ENCODE data around the gene MTA1.

The MTA1 gene

DNA sequence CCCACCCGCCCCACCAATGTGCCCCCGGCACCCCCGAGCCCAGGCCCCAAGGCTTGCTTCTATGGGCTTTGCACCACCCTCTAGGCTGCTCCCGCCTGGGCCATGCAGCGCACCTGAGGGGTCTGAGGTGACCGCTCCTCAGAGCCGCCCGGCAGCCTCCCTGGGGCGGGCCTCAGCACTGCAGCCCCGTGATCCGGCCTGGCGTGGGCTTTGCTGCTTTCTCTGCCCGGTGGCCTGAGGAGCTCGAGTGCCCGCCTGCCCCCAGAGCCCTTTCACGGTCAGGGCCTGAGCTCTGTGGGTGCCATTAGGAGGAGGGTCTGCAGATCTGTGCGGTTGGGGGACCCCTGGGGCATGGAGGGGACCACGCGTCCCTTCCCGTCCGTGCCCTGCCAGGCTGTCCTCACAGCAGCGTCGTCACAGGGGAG, 6.2 kb downstream of the MTA1 start:
- FAIRE-seq: no peak

DNA sequence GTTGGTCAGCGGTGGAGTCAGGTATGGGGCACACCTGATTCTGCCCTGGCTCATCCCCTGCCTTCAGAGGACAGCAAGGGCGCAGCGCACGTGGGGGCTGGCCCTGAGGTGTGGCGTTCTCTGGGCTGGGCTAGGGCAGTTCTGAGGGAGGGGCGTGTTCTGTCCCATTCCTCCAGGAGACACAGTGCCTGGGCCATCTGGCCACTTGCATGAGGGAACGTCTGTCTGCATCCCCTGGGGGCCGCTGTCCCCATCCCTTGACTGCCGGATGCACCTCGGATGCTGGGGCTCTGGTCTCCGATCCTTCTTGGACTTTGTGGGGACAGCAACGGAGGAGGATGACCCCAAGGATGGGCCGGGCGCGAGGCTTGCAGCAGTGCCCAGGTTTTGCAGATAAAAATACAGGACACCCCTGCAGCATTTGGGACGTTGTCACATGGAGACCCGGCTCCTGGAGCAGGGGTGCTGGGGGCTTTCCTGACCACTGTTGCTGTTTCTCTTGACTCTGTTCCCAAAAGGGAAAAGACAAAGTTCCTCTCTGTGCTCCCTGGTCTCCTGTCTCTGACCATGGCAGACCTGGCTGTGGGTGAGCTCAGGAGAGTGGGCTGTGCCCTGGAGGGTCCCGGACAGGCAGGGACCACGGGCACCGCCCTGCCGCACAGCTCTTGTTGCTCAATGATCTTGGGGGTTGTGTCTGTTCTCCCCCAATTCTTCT, 6.9 kb downstream of the MTA1 start:
- FAIRE-seq: no peak

DNA sequence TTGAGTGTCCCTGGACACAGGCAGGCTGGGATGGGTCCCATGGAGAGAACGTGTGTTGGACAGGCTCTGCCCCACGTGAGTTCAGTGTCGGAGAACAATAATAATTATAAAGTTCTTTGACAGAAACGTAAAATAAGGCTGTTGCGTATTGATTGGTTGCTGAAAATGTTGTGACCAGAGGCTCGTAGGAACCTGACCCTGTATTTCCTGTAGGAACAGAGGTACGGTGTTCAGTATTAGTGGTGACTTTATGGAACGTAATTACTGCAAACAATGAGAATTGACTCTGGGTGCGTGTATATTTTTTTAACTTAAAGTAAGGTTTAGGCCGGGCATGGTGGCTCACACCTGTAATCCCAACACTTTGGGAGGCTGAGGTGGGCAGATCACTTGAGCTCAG, 7.8 kb downstream of the MTA1 start:
- FAIRE-seq: no peak

DNA sequence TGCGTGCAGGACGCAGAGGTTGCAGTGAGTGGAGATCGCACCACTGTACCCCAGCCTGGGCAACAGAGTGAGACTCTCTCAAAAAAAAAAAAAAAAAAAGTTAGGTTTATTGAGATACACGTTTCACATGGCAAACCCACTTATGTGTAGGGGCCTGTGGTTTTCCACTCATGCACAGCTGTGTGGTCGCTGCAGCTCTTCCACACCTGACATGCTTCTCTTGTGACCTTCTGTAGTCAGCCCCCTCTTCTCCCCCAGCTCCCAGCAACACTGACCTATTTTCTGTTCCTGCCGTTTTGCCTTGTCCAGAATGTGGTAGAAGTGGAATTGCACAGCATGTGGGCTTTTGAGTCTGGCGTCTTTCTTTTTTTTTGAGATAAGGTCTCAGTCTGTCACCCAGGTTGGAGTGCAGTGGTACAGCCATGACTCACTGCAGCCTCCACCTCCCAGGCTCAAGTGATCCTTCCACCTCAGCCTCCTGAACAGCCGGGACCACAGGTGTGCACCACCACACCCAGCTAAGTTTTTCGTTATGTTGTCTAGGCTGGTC, 8.4 kb downstream of the MTA1 start:
- FAIRE-seq: no peak

DNA sequence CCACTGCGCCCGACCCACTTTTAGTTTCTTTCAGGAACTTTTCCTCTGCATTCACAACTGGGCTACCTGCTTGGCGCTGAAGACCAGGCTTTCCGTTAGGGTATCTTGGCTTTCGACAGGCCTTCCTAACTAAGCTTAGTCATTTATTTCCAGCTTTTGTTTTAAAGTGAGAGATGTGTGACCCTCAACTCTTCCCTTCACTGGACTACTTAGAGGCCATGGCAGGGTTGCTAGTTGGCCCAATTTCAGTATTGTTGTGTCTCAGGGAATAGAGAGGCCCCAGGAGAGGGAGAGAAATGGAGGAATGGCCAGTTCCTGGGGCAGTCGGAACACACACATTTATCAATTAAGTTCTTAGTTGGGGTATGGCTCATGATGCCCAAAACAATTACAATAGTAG, 10.4 kb downstream of the MTA1 start:
- FAIRE-seq: no peak

DNA sequence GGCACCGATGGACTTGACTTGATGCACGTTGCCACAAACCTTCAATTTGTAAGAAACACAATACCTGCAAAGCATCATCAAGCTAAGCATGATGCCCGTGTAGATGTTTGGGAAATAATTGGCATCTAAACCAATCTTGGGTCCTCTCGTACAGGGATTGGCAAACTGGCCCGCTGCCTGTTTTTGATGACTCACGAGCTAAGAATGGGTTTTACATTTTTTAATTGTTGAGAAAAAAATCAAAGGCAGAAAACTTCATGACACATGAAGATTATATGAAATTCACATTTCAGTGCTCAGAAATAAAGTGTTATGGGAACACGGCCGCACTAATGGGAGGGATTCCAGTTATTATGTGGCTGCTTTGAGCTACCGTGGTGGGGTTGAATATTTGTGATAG, 10.9 kb downstream of the MTA1 start:
- FAIRE-seq: no peak

DNA sequence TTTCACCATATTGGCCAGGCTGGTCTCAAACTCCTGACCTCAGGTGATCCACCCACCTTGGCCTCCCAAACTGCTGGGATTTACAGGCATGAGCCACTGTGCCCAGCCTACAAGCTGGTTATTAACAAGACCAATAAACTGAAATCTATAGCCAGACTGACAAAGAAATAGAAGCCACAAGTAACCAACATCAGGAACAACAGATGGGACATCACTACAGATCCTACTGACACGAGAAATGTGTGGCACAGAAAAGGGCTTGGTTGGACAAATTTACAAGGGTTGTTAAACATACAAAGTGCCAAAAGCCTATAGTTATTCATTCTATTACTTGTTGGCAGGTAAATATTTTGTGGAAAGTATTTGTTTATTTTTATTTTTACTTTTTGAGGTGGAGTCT, 11.6 kb downstream of the MTA1 start:
- no peak for FAIRE-seq

DNA sequence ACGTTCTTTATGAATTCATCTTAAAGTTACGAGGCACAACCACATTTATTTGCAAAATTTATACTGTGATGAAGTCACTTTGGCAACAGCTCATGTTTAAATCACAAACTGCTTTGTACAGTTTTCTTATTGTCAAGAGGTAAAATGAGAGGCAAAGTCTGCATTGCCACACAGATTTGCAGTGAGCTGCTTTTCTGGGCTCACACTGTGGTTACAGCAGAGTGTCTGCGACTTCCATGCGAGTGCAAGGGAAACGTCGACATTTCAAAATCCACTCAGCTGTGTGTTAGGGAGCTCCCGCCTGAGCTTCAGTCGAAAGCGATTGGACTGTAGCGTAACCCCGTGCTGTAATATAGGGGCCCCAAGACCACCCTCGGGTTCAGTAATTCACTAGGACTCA, 13.0 kb downstream of the MTA1 start:
- FAIRE-seq: no peak

DNA sequence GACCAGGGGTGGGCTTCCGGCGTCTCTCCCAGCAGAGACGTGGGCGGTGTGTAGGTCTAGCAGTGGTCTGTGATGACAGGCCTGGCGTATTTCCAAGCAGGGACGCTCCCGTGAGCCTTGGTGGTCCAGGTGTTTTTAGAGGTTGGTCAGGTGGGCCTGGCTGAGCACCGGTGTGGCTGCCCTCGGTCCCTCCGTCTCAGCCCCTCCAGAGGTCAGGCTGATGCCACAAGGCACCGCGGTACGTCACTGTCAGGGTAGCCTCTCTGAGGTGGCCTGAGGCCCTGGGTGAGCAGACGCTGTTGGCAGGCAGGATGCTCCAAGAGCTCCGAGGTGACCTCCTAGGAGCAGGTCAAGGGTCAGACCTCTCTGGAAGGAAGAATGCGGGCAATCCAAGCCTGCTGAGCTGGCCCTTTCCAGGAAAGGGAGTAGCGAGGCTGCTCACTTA, 13.6 kb downstream of the MTA1 start:
- no peak for FAIRE-seq

DNA sequence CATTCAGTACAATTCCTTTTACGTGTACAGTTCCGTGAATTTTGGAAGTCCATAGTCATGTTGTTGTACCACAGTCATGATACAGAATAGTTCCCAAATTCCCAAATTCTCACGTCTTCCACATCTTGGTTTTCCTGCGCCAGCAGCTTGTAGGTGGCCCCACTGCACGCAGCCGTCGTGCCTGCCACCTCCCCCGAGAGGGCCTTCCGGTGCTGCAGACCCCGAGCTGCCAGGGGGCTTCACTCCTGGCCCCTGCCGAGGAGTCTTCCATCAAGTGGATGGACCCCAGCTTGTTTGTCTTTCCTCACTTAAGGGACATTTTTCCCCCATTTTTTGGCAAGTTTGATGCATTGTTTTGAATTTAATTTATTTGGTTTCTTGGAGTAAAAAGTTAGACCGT, 16.8 kb downstream of the MTA1 start:
- no peak for FAIRE-seq

DNA sequence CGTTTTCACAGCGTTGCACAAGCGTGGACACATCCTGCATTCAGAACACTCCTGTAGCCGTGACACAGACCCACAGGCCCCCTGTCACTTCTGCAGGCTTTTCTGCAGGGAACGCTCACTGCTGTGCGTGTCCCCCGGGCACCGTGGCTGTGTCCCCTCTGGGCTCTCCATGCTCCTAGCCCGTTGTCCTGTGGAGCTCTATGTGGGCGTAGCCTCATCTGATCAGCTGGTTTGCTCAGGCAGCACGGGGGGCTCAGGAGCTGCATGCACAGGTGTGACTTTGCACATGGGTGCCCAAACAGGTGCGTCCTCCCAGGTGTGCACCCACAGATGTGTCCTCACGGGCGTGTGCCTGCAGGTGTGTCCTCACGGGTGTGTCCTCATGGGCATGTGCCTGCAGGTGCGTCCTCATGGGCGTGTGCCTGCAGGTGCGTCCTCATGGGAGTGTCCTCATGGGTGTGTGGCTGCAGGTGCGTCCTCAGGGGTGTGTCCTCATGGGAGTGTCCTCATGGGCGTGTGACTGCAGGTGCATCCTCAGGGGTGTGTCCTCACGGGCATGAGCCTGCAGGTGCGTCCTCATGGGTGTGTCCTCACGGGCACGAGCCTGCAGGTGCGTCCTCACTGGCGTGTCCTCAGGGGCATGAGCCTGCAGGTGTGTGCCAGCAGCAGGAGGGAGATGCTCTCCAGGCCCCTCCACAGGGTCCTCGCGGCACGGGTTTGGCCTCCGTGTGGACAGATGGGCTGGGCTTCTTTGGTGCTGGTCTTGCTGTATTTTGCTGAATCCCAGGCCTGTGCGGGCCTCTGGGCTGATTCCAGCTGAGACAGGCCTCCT, 17.5 kb downstream of the MTA1 start:
- FAIRE-seq: no peak

DNA sequence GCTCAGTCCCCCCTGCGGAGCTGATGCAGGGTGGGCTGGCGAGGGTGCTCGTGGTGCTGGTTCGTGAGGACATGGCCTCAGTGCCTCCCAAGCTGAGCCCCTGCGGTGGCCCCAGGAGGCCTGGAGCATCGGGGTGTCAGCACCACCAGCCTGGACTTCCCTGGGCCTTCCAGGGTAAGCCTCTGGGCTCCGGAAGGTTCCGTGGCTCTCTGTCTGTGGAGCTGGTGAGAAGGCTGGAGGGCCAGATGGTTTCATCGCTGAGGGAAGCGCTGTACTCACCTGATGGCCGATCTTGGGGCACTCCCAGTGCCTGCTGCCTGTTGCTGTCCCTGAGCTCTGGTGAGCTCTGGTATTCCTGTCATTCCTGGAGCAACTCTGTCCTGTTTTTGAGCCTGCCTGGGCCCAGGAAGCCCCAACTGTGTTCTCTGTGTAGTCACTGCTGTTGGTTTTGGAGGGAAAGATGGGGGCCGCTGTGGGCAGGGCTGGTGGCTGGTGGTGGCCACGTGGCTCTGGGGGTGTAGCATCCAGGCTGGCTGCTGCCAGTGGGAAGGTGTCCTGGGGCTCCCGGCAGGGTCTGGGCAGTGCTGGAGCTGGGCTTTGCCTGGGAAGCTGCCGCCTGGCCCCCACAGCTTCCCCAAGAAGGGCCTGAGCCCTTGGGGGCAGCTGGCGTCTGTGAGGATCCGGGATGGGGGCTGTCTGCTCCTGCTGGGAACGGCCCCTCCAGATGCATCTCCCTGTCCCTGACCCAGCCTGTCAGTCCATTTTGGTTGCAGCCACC, 18.3 kb downstream of the MTA1 start:
- FAIRE-seq: no peak

DNA sequence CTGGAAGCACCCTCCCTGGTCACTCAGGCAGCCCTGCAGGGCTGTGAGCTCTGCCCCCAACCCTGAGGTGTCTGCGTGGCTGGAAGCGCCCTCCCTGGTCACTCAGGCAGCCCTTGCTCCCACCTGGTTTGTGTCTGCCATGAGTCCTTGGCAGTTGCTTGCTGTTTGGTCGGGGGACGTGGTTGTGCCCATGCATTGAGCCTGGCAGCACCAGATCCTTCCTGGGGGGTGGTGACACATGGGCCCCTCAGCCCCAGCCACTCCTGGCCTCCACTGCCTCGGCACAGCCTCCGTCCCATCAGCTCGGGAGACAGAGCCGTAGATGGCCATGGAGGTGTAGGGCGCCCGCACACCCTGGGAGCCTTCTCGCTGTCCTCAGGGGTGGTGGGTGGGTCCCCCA, 19.6 kb downstream of the MTA1 start:
- FAIRE-seq: no peak

DNA sequence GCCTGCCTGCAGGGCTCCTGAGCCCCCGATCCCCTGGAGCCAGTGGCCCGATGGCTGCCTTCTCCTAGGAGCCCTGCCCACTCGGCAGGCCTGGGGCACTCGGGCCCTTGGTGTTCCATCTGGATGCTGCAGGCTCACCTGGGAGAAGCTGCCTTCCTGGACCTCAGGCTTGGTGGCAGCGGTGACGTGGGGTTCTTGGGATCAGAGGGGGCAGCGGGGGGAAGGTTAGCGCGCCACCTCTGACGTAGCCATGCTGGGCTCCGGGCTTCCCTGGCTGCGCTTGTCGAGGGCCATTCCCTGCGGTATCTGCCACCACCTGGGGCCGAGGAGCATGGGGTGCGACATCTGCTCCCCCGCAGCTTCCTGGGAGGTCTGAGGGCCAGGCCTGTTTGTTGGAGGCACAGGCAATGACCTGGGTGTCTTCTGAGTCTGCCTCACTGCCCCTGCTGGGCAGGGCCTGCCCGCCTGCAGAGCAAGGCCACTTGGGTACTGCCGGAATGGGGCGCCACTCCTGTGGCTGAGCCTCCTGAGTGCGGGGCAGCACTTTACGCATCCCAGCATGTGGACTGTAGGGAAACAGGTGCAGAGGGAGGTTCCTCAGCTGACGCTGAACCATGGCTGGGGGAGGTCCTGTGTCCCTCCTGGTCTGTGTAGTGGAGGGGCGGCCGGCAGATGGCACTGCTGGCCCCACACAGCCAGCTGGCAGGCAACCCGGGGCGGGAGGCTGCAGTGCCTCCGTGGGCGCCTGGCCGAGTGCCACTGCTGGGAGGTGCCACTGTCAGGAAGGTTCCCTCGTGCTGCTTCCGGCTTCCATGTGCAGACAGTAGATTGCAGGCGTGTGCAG, 20.3 kb downstream of the MTA1 start:
- no peak for FAIRE-seq

DNA sequence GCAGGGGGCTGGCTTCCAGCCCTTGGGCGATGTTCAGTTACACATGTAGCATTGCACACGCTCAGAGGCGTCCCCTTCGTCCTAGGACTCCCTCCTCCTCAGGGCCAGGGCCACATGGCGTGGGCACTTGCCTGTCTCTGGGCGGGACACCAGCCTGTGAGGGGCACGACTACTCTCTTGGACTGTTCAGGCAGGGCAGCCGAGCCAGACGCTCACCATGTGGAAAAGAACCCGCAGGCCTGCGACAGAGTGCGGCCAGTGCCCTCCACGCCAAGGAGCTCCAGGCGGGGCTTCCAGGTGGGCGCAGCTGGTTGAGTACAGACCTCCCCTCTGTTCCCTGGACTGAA, 20.9 kb downstream of the MTA1 start:
- no peak for FAIRE-seq

DNA sequence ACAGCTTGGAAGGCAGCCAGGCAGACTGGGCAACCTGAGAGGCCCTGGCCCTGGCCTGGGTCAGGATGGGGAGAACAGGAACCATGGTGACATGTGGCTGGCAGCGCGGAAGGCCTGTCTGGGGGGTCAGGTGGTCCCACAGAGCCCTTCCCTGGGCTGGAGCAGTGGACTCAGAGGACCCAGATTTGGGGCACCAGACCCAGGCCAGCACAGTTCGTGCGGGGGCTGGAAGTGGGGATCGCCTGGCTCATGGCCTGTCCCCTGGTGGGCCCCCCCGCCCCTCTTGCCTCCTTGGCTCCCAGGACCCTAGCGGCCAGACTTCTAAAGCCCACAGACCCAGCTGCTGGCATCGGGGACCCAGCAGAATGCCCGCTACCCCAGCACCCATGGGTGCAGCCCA, 21.4 kb downstream of the MTA1 start:
- FAIRE-seq: no peak

DNA sequence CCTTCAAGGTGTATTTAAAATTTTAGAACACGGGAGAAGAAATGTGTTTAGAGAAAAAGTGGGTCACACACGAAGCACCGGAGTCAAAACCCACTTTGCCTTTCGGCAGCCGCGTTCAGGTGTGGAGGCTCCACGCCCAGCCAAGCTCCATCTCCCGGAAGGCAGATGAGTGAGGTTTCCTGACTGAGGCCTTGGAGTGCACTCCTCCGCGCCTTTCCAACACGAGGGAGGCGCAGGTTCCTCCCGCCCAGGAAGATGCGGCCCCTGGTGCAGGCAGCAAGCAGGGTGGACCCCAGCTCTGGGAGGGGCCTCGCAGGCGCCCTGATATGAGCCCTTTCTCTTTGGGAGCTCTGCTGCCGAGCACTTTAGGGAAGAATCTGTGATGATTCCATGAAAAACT, 22.5 kb downstream of the MTA1 start:
- no peak for FAIRE-seq

DNA sequence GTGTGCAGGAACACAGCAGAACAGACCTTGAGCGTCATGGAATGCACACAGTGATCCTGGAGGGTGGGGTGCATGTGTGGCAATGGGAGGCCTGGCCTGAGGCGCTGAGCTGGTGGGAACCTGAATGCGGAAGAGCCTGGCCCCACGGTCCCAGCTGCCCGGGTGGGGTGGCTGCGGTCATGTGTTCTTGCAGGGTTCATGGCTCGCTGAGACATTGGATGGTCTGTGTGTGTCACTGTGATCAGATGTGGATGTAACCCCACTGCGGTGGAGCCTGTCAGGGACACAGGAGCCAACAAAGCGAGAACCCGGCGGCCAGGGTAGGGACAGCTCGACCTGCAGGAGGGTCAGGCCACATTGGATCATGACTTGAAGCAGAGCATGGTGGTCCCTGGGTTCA, 23.2 kb downstream of the MTA1 start:
- no peak for FAIRE-seq

DNA sequence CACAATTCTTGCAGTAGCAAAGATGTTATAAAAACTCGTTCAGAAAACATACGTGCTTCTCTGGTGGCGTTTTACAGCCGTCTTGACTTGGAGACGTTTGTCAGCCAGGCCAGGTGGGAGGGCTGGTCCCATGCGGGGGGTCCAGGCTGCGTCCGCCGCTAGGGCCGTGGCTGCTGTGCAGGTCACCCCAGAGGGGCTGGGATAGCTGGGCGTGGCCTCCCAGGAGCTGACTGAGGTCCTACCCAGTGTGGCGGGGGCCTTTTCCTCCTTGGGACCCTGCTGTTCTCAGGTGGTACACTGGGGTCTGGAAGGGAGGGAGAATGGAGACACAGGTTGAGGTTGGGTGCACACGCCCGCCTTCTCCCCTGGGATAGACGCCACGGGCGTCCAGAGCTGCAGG, 25.2 kb downstream of the MTA1 start:
- no peak for FAIRE-seq

DNA sequence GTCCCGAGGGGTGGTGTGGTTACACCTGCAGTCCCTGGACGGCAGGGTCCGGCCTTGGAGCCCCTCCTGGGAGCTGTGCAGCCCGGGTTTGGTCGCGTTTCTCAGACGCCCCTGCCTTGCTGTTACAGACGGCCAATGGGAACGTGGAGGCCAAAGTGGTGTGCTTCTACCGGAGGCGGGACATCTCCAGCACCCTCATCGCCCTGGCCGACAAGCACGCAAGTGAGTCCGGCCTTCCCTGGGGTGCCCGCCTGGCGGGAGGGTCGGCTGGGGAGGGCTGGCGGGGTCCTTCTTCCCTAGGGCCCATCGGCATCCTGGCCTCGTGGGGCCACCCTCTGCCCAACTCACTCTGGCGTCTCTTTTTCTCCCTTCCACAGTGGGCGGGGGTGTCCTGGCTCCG, 25.7 kb downstream of the MTA1 start:
- FAIRE-seq: no peak

DNA sequence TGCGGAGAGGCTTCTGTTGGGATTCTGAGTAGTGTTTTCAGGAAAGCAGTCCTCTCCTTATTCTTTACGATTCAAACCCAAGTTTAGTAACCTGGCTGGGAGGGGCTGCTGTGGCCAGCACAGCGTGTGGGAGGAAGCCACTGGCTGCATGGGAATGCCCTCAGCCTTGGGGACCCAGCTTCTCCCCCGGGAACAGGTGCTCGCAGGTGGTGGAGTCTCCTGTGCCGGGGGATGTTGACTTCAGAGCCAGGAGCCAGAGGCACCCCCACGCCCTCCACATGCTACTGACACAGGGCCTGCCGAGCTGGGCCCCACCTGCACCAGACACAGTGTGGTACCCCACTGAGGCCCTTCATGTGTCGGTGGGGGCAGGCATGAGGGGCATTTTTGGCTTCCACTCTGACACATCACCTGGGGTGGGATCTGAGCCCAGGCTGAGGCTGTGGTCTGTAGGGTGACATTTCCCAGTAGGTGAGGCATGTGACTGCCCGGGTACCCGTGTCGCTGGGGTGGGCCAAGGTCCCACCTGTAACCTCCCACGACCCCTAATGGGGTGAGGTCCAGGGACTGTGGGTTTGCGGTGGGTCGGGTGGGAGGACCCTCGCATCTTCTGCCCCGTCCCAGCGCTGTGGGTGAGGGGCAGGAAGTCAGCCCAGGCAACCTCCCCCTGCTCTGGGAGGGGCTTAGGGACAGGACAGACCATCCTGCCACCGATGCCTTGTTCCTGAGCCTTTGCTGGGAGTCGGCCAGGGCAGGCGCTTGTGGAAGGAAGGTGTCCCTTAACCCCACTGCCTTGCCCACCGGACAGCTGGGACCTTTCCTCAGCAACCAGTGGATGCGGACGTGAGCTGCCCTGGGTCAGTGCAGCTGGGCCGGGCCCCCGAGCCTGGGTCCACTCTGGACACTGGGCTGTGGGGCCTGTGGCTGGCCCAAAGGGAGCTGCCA, 26.5 kb downstream of the MTA1 start:
- FAIRE-seq: no peak

All from islet of Langerhans (tissue), 1 donor.